C1 segment of cervical spinal cord (tissue), 14 donors: ENCODE measurements around the gene NFIB.

Source experiments
- DNase-seq, 14 donors: peaks; one replicate each; lab custom pipeline; 2025; lab: John Stamatoyannopoulos, UW

The NFIB gene

DNA sequence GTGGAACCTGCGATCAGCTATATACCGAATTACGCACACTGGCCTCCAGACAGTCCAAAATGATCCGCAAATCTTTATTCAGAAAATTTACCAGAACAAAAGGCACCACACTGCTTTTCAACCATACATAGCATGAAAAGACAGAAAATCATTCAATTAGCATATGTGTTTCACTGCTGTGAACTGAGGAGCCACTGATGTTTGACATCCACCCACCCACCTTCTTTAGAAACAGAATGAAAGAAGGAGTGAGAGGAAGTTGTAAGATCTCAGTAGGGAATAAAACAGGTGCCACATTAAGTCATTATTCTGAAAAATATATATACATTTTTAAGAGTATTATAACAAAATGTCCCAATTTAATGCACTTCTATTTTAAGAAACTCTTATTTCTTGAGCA is 156.8 kb downstream of the NFIB start:
- DNase-seq: no peak

DNA sequence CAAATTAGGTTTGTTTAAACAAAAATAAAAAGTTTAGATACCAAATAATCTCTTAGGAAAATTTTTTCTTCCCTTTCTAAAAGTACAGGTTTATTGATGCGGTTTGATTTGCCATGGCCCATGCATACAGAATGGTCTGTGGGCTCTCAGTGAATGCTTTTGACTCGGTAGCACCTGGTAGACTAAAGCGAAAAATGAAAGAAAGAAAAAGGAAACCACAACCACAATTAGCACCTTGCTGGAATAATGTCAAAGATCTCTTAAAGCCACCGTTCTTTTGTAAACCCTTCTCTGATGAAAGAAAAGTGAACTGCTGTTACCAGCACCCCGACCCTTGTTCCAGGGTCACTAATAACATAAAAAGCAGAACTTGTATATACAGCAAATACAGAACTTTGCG is 157.9 kb downstream of the NFIB start:
- no peak for DNase-seq

DNA sequence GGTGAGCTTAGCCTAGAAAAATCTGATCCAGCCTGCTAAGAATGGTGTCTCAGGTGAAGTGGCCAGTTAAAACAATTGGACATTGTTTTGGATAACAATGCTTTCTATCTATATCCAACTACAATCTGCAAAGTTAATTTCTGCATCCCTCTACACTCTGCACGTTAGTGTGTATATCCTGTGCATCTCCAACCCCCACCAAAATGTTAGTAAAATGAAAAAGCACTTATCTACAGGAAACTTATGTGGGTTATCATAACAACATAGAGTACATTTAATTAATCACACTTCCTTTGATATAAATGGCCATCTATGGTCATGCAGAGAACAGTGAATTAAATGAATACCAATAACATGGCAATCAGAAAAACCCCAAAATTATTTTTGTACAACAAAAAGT is 158.7 kb downstream of the NFIB start:
- no peak for DNase-seq

DNA sequence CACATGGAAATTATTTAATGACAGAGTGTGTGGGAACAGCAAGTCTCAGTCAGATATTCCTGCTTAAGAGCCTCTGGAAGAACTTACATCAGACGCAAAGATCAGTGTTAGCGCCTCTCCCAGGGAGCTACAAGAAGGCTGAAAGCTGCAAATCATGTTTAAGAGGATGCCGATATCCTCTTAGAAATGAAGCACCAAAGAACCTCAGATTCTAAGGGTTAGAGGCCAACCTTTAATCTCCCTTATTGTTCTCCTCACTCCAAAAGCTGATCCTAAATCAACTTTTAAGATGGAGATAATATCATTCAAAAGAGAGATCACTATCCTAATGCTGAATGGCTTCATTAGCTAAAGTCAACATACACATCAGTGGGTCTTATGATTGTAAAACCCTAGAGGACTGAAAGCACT is 160.6 kb downstream of the NFIB start:
- no peak for DNase-seq

DNA sequence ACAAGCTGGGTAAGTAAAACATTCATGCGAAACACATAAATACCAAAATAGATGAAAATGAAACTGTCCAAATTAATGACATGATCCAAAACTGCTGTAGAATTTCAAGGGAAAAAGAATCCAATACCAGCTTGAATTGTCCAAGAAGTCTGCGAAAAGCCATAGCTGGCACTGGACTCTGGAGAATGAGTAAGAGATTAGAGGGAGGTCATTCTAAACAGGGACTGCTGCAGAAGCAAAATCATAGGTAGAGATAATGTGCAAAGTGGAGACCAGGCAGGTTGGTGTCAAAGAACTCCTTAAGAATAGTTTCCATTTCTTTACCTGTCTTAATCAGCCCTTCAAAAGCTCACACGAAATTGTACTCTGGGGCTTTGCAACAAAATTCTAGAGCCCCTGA is 162.5 kb downstream of the NFIB start:
- peak in 1 of 14 donors; percentile 8 for DNase-seq

DNA sequence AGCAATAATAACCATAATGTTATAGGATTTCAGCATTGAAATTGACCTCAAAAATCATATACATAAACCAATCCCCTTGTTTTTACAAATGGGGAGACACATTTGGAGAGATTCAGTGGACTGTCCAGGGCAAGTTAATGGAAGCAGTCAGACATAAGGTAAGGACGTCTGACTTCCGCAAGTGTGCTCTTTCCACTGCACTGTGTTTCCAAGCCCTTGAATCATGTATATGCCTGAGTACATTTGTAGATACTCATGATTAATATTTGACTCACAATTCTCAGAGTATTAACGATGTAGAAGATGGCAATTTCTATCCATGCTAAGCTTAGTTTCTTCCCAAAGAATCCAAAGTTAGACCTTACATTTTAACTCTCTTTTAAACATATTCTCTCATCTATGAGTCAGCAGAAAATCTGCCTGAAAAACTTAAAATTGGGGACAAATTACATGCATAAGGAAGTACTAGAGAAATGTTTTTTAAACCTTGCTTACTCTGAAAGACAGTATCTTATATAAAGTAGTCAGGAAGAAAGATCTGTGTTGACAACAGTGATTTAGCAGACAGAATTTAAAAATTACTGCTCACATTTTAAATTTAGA is 165.3 kb downstream of the NFIB start:
- no peak for DNase-seq

DNA sequence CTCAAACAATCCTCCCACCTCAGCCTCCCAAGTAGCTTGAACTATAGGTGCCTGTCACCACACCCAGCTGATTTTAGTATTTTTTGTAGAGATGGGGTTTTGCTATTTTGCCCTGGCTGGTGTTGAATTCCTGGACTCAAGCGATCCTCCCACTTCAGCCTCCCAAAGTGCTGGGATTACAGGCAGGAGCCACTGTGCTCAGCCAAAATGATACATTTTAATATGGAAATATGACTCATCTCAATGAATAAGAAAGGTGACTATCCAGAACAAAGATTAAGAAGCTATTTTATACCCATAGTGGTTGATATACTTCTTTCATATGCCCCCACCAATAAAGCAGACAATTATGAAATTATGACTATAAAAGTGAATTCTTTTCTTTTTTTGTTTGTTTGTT is 166.2 kb downstream of the NFIB start:
- no peak for DNase-seq

DNA sequence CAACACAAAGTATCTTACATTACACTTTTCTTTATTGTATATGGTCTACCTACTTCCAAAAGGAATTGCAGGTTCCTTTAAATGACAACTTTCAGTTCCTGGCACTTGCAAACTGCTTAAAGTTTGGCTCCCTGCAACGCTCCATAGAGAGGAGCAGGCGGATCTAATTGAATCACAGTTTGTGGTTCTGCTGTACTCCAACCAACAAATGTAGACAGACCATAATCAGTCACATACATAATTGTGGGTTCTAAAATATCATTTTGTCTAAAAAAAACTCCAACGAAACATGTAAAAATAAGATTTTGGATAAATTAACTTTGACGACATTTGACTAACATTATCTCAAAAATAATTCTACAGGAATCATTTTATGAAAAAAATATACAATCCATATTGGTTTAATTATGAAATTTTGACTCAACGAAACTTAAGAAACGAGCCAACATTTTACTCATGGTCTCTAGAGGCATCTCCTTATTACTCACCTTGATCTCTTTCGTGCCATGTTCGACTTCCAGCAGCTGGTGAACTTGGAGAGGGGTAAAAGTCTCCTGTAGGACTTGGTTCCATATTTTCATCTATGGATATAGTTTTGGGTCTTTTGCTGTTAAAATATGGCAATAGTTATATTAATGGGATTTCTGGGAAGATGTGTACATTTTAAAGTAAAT is 167.6 kb downstream of the NFIB start:
- DNase-seq: no peak

DNA sequence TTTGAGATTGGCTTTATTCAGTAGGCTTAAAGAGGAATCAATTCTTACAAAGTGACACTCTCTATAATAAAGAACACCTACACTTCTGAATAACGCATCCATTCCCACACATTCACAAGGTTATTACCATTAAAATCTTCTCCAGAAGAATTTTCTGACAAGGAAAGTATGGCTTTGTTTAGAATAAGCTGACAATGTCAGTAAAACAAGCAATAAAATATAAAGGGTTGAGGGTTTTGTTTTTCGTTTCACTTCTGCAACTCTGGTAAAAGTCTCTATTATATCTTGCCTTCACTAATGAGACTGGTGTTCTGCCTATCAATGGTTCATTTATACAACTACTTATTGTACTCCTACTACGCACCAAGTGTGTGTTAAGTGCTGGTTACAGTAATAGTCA is 169.7 kb downstream of the NFIB start:
- DNase-seq: no peak

DNA sequence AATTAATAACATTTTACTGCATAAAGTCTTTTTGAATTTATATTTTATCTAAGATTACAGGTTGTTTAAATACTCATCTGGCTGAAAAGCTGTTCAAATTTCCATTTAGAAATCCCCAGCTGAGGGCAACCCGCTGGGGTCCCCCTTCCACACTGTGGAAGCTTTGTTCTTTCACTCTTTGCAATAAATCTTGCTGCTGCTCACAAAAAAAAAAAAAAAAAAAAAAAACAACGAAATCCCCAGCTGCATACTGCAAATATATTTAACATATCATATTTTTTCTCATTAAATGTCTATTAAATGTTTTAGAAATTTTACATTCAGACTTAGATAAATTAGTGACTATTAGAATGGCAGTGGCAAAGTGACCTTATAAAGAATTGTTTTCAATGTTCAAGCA is 172.2 kb downstream of the NFIB start:
- DNase-seq: no peak

DNA sequence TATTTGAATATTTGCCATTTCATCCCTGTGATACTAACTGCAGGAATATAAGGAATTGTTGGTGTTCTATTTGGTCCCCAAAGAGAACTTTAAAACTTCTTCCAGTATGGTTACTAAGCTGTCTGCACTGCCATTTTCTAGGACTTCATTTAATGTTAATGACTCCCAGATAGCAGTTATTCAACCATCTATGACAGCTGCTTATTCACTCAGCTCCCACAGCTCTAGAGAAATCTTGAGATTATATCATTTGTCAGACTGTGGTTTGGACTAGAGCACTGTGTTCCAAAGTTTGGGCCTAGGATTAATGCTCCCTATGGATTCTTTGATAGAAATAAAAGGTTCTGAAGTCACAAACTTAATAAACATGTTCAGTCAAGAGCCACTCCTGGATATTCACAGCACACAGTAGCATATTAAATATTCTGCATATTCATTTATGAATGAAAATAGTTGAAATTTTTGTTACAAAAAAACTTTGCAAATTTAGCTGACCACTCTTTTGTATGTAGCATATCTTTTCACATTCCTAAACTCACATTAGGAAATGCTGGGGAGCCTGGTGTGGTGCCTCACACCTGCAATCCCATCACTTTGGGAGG is 173.7 kb downstream of the NFIB start:
- no peak for DNase-seq

DNA sequence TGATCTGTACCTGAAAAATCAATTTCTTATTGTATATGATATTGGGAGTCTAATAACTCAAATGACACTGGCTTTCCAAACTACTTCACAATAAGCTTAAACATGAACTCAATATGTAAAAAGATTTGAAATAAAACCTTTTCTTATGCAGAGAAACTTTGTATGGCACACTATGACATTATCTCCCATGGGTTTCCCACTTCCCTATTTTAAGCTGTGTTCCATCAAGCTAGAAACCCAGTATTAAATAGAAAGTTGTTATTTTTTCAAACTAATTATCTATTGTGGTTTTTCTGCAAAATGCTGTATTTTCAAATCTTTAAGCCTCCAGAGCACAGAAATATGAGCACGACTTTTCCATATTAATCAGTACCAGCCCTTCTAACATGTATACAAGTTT is 174.7 kb downstream of the NFIB start:
- DNase-seq: no peak

DNA sequence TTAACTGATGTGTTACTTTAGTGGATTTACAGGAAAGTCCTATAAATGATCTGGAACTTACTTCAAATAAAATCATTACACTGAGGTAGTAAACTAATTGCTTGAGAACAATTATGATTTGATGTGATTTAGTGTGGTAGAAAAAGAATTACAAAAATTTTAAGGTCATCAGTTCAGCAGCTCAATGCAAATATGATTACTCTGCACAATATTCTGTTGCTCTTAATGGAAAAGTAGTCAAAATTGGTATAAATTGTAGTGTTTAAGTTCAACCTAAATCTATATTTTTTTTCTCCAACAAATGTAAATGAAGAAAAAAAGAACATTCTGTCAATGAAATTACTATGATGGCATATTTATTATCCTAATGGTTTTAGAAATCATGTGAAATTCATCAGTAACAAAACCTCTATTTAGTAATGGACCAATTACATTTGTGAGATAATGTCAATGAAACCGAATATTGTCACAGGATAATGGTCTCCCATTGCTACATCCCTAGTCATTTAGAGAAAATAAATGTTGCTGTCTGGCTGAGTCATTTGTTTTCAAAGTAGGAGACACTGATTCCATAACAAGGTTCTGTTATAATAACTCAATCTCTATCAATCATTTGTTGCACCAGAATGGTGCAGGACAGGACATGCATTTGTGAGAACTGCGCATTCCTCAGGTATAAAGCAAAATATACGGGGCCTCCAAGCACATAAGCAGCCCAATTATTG is 177.1 kb downstream of the NFIB start:
- DNase-seq: no peak

DNA sequence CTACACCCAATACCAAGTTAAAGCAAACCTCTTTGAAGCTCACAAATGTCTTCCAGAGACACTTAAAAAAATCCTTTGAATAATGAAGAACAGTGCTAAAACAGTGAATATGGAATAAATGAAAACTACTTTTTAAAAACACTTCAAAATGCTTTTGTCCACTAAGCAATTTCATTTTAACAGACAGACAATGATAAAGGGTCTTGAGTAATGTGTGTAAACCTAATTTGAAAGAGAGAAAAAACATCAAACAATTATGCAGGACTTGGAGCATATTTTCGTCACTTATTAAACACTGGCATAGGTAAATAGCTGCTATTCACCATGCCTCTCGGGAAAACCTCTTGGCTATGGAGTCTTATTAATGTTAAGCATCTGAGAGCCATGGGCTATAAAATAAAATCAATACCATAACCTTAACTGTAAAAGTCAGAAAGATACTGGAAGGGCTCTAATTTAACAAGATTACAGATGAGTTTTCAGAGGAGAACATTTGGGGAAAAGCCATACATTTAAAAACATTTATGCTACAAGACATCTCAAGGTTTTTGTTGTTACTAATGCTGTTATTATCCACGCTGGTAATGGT is 177.8 kb downstream of the NFIB start:
- no peak for DNase-seq

DNA sequence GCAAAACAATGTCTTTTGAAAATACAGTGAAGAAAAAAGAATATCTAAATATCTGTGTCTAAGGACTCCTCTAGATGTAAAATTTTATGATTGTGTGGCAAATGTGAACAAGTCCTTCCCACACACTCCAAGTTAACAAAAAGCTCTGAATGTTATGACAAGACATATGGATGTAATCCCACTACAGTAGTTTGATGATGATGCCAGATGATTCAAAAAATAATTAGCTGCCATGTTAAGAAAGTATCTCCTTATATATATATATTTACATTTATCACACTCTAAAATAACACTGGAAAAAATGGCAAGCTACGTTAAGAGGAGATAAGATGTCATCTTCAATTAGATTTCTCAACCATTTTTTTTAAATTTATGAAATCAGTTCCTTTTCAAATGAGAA is 178.5 kb downstream of the NFIB start:
- no peak for DNase-seq

DNA sequence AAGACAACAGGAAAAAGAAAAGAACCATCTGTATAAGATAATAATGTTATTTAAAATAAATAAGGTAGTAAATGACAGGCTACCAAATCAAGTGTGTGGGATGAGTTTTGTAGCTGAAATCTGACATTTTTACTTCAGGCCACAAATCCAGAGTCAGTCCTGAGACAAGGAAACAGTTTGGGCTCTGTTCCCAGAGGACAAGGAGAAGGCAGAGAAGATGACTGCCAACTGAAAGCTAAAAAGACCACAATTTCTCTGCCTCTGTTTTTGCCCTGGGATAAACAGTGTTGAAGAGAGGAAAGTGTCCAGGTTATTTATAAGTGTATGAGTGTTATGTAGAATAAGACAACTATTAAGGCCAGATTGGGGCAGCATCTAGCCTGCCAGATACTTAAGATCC is 180.5 kb downstream of the NFIB start:
- no peak for DNase-seq

DNA sequence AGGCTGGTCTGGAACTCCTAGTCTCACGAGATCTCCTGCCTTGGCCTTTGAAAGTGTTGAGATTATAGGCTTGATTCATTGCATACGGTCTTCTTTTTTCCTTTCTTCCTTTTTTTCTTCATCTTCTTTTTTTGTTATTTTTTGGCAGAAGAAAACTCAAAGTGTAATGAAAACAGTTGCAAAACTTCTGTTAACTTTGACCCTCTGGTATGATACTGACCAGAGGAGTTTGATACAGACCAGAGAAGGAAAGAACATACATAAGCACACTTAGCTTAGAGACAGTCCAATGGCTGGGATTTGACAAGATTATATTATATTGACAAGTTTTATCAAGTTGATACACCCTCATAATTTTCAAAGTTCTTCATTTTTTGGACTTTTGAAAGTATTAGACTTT is 181.2 kb downstream of the NFIB start:
- no peak for DNase-seq

DNA sequence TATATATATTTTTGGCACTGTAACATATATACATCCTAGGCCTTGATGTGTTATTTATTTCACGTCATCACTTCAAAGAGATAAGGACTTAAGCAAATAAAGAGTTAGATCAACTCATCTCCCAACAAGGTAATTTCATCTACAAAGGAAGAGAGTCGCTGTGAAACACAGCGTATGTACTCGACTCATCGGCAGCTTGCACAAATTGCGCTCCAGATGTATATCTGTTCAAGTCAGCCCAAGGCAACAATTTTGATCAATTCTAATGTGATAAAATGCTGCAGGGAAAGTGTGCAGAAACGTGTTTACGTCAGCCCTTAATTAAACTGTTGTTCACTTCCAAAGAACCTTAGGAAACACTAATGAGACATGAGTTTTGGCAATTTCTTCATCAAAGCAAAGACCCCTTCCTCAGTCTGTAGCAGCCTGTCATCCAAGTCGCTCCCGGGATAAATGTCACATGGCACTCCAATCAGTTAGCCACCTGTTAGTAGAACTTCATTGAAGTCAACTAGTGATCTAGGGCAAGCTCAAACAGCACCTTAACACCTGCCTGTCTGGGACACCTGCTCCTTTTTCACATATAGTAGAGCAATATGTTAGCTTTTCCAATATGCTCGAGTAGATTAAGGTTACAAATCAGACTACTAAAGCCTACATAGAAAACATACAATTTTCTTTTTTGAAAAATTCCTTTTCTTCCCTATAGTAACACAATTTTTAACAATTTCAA is 182.4 kb downstream of the NFIB start:
- DNase-seq: no peak

DNA sequence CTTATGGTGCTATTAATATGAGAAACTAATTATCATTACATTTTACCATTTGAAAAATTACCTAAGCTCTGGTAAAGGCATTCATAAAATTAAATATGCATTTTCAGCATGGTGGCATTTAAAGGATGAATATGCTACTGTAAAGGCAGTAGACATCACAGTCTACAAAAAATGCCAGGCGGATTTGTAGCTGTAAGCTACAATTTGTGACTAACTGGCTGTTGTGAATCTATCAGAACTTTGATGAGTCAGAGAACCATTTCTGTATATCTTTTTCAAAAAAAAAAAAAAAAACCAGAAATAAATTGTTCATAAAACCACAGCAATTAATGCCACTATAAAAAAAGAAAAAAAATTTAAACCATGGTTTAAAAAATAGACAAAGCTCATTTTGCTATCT is 186.3 kb downstream of the NFIB start:
- no peak for DNase-seq

DNA sequence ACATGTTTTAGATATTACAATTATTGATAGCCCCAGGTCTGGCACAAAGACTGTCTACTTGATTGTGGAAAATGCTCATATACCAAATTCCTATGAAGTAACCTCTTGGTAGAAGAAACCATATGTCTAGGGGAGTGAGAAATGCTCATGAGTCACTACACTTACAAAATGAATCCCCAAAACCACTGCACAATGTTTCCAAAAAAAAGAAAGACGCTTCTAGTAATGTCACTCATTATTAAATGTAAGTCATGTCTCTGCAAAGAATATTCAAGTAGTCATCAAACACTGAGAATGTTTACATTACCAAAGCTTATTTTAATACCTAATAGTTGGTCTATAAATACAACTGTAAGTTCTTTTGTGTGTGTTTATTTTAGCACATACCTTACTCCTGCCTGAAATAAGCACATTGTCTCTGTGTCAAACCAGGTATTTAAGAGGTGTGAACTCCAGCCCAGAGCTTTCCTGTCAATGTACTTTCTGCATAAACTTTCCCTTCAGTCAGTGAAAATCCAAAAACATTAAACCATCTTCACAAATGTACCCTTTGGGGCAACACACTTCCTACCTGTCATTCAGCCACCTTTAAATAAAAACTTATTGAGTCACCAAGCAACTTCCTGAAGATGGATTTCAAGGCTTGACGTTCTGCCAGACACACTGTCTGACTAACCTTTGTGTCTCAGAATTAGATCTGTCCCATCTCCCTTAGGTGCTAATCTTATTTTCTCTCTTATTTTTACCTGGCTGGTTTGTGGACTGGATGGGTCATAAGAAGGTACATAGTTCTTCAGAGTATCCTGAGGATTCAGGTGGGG is 194.0 kb downstream of the NFIB start:
- no peak for DNase-seq

DNA sequence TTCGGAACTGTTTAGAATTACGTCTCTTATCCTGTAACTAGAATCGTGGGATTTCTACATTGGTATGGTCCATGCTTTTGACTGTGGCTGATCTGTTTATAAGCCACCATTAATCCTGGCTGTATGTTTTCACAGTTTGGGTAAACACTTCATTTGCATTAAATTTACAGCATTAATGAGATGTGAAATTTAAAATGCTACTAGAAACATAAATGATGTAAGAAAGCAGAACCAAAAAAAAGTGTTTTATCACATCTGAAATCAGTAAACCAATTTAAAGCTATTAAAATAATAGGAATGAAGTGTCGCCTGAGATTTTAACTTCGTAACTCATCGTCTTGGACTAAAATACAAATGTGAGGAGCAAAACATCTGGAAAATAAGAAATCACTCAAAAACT is 201.7 kb downstream of the NFIB start:
- DNase-seq: no peak
